Measurements from ENCODE around the gene CCRL2. TPM values are rescaled to one million over a fixed set of nuclear protein-coding genes. Genes with fewer than 3 reads are reported as not detected.
A peak's percentile ranks its signal among the peaks of the same experiment; 100 is the strongest.

CCRL2 gene
- total and polyA plus RNA-seq, 2 donors from 2014 or later = 2.1 to 2.8 TPM

DNA sequence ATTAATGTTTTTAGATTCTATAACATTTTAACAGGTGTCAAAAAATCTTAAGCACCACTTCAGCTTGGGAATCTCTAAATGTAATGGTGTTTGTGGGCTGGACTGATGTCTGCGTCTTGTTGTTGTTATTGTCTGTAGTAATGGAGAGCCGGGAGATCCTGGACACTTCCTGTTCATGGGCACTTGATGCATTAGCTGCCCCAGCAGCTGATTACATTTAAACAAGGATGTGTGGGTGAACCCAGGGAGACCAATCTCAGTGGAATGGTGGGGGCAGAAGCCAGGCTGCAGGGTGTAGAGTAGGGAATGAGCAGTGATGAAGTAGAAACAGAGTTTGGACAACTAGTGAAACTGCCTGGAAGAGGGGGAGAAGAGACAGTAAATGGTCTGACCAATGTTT is 8.0 kb upstream of the CCRL2 start:
- no peak for FAIRE-seq
- Histone ChIP-seq H3K4me1 (ENCODE audit: control insufficient read depth in 2 of 3, insufficient read depth in 2 of 3, low read depth in 1 of 3, low read length in 3 of 3) (no peaks in the 10 kb centered on the region), H3K36me3 (ENCODE audit: control insufficient read depth in 2 of 3, insufficient read depth in 3 of 3, low read length in 3 of 3) (no peaks in the 10 kb centered on the region), H3K9ac (ENCODE audit: low read length in 3 of 3) (no peak overlapping the region), H3K9me3 (ENCODE audit: control insufficient read depth in 2 of 3, insufficient read depth in 1 of 3, low read length in 3 of 3) (no peaks in the 10 kb centered on the region), H3K27me3 (ENCODE audit: control insufficient read depth, insufficient read depth, low read length) (no peaks in the 10 kb centered on the region), H3K27ac (ENCODE audit: low read depth in 2 of 2, low read length in 2 of 2) (no peak overlapping the region), H3K4me3 (ENCODE audit: low read length in 3 of 3) (no peak overlapping the region)
- no peak for DNase-seq
- intact Hi-C loops (cut with DNase I) = no loop called here
- TF ChIP-seq, protein P1, sequence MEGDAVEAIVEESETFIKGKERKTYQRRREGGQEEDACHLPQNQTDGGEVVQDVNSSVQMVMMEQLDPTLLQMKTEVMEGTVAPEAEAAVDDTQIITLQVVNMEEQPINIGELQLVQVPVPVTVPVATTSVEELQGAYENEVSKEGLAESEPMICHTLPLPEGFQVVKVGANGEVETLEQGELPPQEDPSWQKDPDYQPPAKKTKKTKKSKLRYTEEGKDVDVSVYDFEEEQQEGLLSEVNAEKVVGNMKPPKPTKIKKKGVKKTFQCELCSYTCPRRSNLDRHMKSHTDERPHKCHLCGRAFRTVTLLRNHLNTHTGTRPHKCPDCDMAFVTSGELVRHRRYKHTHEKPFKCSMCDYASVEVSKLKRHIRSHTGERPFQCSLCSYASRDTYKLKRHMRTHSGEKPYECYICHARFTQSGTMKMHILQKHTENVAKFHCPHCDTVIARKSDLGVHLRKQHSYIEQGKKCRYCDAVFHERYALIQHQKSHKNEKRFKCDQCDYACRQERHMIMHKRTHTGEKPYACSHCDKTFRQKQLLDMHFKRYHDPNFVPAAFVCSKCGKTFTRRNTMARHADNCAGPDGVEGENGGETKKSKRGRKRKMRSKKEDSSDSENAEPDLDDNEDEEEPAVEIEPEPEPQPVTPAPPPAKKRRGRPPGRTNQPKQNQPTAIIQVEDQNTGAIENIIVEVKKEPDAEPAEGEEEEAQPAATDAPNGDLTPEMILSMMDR (IDR thresholded peaks at IDR 0.05; ENCODE audit: borderline replicate concordance, extremely low read depth, insufficient read depth) = no peak

DNA sequence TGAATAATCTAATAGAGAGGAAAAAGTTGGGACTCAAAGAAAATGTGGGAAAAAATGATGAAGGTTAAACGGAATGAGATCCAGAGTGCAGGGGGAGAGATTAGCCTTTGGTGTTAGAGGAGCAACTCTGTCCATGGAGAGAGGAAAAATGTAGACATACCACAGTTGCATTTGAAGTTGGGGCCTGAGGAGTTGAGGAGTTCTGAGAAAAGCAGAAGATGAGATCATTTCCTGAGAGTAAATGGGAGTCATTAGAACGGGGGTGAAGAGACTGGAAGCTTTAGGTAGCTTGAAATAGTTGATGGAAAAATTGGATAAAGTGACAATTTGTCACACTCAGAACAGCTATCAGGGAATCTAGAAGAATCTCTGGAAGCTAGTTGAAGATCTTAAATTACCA is 7.5 kb upstream of the CCRL2 start:
- no peak overlapping the region for H3K4me3 ChIP-seq (ENCODE audit: low read length in 3 of 3)
- DNase-seq = no peak
- no peak for FAIRE-seq
- H3K27me3 ChIP-seq (ENCODE audit: control insufficient read depth, insufficient read depth, low read length) = no peaks in the 10 kb centered on the region
- H3K27ac ChIP-seq (ENCODE audit: low read depth in 2 of 2, low read length in 2 of 2) = no peak overlapping the region
- H3K4me1 ChIP-seq (ENCODE audit: control insufficient read depth in 2 of 3, insufficient read depth in 2 of 3, low read depth in 1 of 3, low read length in 3 of 3) = peaks cover 0 to under 1% (median 0%) of the 10 kb centered on the region in 3 donors
- no peak overlapping the region for H3K9ac ChIP-seq (ENCODE audit: low read length in 3 of 3)
- no peaks in the 10 kb centered on the region for H3K9me3 ChIP-seq (ENCODE audit: control insufficient read depth in 2 of 3, insufficient read depth in 1 of 3, low read length in 3 of 3)
- no peaks in the 10 kb centered on the region for H3K36me3 ChIP-seq (ENCODE audit: control insufficient read depth in 2 of 3, insufficient read depth in 3 of 3, low read length in 3 of 3)
- TF ChIP-seq, protein P1 (IDR thresholded peaks at IDR 0.05; ENCODE audit: borderline replicate concordance, extremely low read depth, insufficient read depth) = no peak
- intact Hi-C loops (cut with DNase I) = no loop called here

DNA sequence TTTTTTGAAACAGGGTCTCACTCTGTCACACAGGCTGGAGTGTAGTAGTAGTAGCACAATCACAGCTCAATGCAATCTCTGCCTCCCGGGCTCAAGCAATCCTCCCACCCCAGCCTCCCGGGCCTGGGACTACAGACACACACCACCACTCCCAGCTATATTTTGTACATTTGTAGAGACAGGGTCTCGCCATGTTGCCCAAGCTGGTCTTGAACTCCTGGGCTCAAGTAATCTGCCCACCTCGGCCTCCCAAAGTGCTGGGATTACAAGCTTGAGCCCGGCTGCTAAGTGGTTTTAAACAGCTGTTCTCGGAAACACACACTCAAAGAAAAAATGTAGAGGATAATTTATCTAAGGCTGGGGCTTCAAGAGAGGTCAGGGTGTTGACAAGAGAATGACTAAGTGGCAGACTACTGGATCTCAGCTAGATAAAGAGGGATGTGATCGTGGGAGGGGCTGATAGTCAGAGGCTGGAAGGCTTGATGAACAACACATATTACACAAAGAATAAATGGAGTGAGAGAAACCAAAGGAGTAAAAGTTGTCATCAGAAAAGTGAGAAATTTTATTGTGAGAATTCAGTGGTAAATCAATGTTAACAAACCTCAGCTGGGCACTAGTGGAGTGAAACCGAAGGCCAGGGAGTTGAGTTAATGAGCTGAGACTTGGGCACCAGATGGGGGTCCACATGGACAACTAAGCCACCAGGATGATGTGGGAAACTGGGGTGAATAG is 6.9 kb upstream of the CCRL2 start:
- intact Hi-C loops (cut with DNase I) = no loop called here
- peak in 2 of 5 donors; percentile 22 to 56 for DNase-seq
- H3K9me3 ChIP-seq (ENCODE audit: control insufficient read depth in 2 of 3, insufficient read depth in 1 of 3, low read length in 3 of 3) = no peaks in the 10 kb centered on the region
- FAIRE-seq = no peak
- TF ChIP-seq, protein P1 (IDR thresholded peaks at IDR 0.05; ENCODE audit: borderline replicate concordance, extremely low read depth, insufficient read depth) = no peak
- H3K27ac ChIP-seq (ENCODE audit: low read depth in 2 of 2, low read length in 2 of 2) = no peak overlapping the region
- H3K4me3 ChIP-seq (ENCODE audit: low read length in 3 of 3) = no peak overlapping the region
- no peaks in the 10 kb centered on the region for H3K27me3 ChIP-seq (ENCODE audit: control insufficient read depth, insufficient read depth, low read length)
- H3K36me3 ChIP-seq (ENCODE audit: control insufficient read depth in 2 of 3, insufficient read depth in 3 of 3, low read length in 3 of 3) = no peaks in the 10 kb centered on the region
- no peak overlapping the region for H3K9ac ChIP-seq (ENCODE audit: low read length in 3 of 3)
- peaks cover 0 to 6% (median 0%) of the 10 kb centered on the region in 3 donors for H3K4me1 ChIP-seq (ENCODE audit: control insufficient read depth in 2 of 3, insufficient read depth in 2 of 3, low read depth in 1 of 3, low read length in 3 of 3)

Data from kidney (tissue), 14 donors.